HS-27A (cell line): Measurements from ENCODE around the gene DBI.
"Not testable (repeated sequence)": the region's sequence is repeated elsewhere in the genome, so short reads cannot be mapped to it uniquely, and the experiment has no call there.

ENCODE experiments used
- DNase-seq: peaks from one replicate; pipeline ENCODE4 v3.0.0-alpha.2; 2012; ENCODE audit warnings: low read depth, missing footprints

The DBI gene

GRCh38 chr2:119402645-119403560, 36.1 kb downstream of the DBI start:
- DNase-seq: no peak

DNA sequence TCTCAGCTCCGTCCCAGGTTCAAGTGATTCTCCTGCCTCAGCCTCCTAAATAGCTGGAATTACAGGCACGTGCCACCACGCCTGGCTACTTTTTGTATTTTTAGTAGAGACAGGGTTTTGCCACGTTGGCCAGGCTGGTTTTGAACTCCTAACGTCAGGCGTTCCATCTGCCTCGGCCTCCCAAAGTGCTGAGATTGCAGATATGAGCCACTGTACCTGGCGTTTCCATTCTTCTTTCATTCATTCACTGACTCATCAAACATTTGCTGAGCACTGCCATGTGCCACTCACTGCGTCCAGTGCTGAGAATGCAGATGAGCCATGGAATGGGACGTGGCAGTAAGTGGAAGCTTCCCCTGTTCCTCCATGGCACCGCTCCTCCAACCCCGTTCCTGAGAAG, 36.8 kb downstream of the DBI start:
- not testable (repeated sequence) for DNase-seq

DNA sequence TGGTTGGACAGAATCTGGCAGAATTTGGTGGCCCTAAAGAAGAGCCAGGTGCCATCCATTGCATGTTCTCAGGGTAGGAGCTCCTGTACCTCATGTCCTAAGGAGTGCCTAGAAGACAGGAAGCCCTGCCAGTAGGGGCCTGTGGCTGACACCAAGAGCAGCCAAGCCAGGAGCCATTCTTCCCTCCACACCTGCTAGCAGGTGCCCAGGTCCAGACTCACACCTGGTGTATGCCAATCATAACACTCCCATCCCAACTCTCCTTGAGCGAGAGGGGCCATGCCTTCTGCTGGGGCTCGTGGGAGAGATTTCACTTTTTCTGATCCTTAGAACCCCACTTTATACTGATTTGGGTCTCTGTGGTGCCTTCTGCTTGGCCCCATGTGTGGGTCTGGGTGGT, 38.4 kb downstream of the DBI start:
- no peak for DNase-seq

GRCh38 chr2:119407430-119408220, 40.8 kb downstream of the DBI start:
- peak; percentile 35 for DNase-seq

GRCh38 chr2:119408221-119408619, 41.4 kb downstream of the DBI start:
- no peak for DNase-seq

DNA sequence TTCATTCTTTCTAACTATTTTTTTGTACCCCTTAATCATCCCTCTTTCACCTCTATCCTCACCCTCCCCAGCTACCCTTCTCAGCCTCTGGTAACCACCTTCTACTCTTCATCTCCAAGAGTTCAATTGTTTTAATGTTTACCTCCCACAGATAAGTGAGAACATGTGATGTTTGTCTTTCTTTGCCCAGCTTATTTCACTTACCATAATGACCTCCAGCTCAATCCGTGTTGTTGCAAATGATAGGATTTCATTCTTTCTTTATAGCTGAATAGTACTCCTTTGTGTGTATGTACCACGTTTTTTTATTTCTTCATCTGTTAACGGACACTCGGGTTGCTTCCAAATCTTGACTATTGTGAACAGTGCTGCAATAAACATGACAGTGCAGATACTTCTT, 42.7 kb downstream of the DBI start:
- DNase-seq: no peak

DNA sequence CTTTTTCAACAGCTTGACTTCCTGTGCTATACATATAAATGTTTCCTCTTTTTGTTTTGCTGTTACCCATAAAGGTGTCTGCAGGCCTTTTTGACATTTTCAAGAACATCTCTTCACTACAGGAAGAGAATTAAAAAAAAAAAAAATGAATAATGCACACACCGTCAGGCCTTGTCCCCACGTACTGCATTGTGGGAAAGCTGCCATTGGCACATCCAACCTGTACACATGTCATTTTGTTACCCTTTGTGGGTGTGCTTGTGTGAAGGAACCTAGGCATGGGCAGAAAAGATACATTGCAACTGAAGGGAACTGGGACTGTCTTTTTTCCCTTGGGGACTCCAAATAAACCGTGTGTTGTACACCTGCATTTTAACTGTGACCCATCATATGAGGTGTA, 48.1 kb downstream of the DBI start:
- DNase-seq: no peak

DNA sequence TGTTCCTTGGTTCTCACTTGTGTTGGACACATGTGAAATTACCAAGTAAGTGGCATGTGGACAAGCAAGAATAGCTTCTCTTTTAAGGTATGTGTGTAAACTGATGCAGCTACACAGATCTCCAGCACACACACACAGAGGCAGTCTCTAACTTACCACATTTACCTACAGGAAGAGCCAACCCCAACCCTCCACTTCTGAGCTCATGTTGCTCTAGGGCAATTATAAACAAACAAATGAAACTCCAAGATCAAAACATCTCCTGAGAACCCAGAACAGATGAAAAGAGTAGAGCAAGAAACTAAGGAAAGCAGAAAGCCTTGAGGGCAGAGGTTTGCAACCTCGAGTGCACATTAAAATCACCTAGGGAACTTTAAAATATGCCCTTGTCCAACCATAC, 48.9 kb downstream of the DBI start:
- DNase-seq: no peak

DNA sequence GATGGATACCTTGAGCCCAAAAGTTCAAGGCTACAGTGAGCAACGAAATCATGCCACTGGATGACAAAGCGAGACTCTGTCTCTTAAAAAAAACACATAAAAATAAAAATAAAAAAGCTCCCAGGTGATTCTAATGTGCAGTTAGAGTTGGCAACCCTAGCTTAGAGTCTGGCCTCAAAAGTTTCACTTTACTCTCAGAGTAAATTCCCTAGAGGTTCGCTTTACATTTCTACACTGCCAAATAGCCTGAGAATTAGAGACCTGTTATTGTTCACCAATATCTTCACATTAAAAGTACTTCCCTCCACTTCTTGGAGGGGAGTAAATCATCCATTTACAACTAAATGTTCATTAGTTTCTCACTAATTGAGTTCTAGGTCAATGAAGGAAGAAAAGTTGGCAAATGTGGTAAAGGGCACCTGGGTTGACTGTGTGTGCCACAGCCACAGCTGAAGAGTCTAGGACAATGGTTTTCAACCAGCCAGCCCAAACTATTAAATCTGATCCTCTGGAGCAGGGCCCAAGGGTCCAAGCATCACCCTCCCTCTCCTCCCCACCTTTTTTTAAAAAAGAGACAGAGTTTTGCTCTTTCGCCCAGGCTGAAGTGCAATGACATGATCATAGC, 49.6 kb downstream of the DBI start:
- DNase-seq: no peak

GRCh38 chr2:119417908-119418307, 51.1 kb downstream of the DBI start:
- no peak for DNase-seq

DNA sequence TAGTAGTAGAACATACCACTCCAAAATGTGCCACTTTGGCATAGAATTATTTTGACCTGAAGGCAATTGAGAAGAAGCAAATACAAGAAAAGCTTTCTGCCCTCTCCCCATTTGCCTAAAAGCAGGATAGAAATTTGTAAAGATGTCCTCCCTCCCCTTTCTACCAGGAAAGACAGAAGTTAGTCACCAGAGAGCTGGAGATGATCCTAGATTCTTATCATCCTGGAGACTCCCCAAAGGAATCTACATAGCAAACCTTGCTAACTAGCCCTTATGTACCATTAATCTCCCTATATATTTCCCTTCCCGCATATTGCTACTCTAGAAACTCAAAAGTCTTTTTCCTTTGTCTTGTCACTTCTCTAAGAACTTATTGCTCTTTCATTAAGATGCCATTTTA, 52.3 kb downstream of the DBI start:
- no peak for DNase-seq

GRCh38 chr2:119419803-119420508, 53.2 kb downstream of the DBI start:
- DNase-seq: no peak

GRCh38 chr2:119421304-119421703, 54.5 kb downstream of the DBI start:
- DNase-seq: no peak

- no peak for DNase-seq
These were observed 55.0 kb downstream of the DBI start for GRCh38 chr2:119421741-119422140.
